CD4-positive, alpha-beta T cell treated with Interleukin-2 at 100 ng/mL for 4 hours (primary cell): Measurements from ENCODE around the gene ADIPOR2.

Experiments used
- DNase-seq: peaks from one replicate; pipeline ENCODE4 v3.0.0-alpha.2; 2020; ENCODE audit warnings: low spot score

Gene ADIPOR2

GRCh38 chr12:1832801-1833595, 142.1 kb downstream of the ADIPOR2 start:
- no peak for DNase-seq

DNA sequence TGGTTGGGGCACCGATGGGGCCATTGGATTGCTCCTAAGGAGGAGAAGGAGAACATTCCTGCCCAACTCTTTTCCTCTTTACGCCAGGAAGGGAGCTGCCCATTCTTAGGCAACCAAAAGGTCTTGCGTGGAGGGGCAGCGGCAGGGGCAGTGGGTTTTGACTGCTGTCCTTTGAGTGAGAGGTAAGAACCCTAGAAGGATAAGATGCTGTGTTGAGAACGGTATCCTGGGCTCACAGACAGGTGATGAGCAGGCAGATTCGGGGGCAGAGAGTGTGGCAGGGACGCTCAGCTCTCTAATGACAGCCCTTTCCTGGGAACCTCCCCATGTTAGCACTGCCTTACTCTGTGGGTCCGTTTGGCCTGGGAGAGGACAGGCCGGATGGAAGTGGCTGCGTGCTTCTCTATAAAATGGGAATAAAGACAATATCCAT, 142.7 kb downstream of the ADIPOR2 start:
- DNase-seq = no peak

DNA sequence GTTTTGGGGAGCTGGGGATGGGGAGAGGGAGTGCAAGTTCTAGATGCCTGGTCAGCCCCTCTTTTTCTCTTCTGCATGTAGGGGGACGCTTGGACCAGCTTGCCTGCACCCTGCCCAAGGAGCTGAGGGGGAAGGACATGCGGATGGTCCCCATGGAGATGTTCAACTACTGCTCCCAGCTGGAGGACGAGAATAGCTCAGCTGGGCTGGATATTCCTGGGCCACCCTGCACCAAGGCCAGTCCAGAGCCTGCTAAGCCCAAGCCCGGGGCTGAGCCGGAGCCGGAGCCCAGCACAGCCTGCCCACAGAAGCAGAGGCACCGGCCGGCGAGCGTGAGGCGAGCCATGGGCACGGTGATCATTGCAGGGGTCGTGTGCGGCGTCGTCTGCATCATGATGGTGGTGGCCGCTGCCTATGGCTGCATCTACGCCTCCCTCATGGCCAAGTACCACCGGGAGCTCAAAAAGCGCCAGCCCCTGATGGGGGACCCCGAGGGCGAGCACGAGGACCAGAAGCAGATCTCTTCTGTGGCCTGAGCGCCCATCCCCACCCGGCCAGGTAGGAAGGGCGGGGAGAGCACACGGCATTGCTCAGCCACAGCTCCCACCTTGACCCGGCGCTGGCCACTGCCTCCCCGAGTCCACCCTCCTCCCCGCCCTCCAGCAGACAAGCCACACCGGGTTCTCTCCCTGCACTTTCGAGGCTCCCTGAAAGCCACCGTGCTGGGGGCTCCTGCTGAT, 143.5 kb downstream of the ADIPOR2 start:
- no peak for DNase-seq

DNA sequence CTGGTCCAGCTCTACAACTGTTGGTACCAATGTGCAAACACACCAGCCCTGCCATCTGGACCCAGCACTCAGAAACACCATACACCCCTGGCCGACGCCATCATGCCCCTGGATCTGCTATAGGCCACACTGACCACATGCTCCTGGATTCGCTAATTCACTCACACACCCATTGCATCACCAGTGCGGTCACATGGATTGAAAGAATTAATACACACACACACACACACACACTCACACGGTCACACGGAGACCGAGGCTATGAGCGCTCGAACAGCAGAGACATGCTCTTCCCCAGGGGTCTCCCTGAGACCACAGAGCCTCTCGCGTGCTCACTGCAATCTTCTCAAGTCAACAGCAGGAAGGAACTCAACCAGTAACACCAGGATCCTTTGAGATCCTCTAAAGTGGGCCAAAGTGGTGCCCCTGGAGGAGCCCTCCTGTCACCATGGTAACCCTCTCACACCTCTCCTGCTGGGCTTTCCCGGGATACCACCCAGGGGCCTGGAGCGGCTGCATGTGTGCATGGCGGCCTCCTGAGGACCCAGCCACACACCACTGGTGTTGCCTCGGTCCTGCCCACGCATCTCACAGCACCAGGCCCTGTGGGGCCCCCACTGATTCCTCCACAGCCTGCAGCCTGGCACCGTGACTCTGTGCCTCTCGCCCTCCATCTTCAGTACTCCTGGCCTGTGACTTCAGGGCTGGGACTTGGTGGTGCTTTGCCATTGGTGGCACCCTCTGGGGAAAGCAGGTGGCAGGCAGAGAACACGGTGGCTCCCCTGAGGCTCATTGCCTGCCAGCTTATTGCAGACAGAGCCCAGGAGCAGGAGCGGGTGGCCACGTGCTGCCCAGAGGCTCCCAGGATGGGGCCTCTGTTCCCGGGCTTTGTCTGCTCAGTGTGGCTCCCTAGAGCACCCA, 144.6 kb downstream of the ADIPOR2 start:
- DNase-seq = no peak

DNA sequence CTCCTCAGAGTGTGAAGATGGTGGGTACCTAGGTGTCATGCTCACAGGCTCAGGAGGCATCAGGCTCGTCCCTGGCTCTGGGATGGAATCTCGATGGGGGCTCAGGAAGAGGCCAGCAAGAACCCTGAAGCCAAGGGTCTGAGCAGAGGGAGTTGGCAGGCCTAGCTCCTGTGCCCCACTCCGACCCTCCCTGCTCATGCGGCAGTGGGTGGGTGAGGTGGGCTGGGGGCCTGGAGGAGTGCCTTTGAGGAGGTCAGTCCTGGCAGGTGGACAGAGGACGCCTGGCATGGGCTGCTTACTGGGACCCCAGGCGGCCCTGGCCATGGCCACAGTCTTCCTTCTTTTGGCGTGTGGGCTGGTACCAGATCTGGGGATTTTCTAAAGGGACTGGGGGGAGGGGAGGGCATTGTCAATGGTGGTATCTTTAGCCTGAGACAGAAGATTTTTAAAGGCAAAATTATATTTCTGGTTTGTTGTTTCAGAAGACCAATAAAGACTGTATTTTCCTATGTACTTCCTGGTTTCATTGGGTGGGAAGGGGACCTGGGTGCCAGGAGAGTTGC, 145.5 kb downstream of the ADIPOR2 start:
- no peak for DNase-seq

DNA sequence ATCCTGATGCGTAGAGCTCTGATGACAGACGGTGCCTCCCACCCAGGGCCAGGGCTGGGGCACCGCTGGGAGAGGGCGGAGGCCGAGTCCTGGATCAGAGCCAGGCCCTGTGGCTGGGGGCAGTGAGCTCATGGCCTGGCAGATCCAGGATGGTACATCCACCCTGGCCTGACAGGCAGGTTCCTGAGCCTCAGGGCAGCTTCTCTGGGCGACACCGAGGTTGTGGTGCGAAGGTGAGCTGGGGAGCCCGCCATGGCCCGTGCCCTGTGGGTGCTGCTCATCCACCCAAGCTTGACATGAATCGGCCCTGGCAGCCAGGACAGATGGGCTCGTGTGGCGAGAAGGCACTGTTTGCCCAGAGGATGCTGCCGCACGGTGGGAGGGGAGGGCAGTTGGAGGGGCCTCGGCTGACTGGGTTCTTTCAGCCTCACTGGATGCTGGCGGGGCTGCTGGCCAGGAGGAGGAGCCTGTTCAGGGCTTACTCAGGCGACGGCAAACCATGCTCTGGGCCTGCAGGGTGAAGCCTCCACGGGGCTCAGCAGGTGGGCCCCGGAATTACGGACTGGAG, 146.1 kb downstream of the ADIPOR2 start:
- DNase-seq = no peak

DNA sequence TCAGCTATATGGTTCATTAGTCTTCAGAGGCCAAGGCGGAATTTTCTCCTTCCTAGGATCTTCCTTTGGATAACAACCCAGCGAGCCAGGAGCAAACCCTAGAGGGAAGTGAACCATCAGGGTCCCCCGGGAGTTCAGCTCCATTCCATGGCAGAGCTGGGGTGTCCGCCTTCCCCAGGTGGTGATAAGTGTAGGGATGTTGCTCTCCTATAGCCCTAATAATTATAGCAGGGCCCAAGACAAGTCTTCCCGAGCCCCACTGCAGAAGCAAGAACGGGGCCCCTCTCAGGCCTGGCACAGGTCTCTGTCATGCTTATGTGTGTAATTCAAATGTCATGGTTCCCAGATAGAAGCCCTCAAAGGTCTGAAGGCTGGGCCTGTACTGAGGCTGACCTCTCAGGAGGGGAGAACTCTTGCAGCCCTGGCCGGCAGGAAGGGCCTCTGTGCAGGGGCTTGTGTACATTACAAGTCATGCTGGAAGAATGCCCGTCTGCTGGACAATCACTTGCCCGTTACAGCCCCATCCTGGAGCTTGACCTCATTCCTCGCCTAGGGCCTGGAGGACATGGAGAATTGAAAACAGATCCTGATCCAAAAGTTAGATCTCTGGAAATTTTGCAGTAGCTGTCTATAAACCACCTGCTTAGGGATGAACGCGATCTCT, 146.8 kb downstream of the ADIPOR2 start:
- DNase-seq = no peak
